ENCODE data around the gene CDH16. TPM values are rescaled to one million over a fixed set of nuclear protein-coding genes. Genes with fewer than 3 reads are reported as not detected.

The CDH16 gene
- total RNA-seq, 1 experiment from 2014 or later = not detected

DNA sequence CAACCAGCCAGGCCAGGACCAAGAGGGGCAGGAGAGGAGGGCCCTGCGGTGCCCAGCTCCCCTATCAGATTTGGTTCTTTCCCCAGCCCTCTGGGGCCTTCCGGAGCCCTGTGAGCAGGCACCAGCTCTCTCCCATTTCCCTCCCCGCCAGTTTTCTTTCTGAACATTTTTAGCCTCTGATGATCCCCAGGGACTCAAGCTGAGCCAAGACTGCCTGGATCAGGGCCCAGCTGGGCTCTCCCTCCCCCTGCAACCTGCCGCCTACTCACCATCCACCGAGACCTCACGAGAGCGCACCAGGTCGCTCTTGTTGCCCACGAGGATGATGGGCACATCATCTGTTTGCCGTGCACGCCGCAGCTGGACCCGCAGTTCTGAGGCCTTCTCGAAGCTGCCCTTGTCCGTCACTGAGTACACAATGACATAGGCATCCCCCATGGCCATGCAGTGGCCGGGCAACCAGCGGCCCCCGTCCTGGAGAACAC lies 4.6 kb upstream of the CDH16 start:
- POLR2A ChIA-PET (ENCODE audit: low non-redundant PET) = no interaction called here
- H3K9me3 ChIP-seq (ENCODE audit: low read depth, low read length, poor library complexity, severe bottlenecking) = no peaks in the 10 kb centered on the region
- H3K4me3 ChIP-seq (ENCODE audit: low read depth, low read length, poor library complexity, severe bottlenecking) = no peak overlapping the region
- BruUV-seq (replicated peaks) = no TSS peak
- CTCF ChIA-PET = no interaction called here
- TF ChIP-seq EZH2 (IDR thresholded peaks at IDR 0.05; ENCODE audit: borderline replicate concordance, low read depth, low read length, poor library complexity, severe bottlenecking) (no peak), CTCF (conservative IDR thresholded peaks at IDR 0.05; ENCODE audit: low read depth, low read length) (no peak)
- intact Hi-C loops (cut with micrococcal nuclease; ENCODE audit: unreplicated experiment) = no loop called here
- no peak overlapping the region for H3K27ac ChIP-seq (ENCODE audit: low read depth, low read length, poor library complexity, severe bottlenecking)
- peak; percentile 76 for DNase-seq (ENCODE audit: low spot score)
- H3K4me1 ChIP-seq (ENCODE audit: insufficient read depth, low read length, poor library complexity, severe bottlenecking) = peaks cover 7% of the 10 kb centered on the region
- no peaks in the 10 kb centered on the region for H3K36me3 ChIP-seq (ENCODE audit: insufficient read depth, low read length, poor library complexity, severe bottlenecking)
- peaks cover 28% of the 10 kb centered on the region for H3K27me3 ChIP-seq (replicated peaks; ENCODE audit: insufficient read depth, low read depth, low read length, poor library complexity)

GRCh38 chr16:66921729-66922450 lies 3.2 kb upstream of the CDH16 start:
- Histone ChIP-seq H3K27me3 (replicated peaks; ENCODE audit: insufficient read depth, low read depth, low read length, poor library complexity) (peaks cover 28% of the 10 kb centered on the region), H3K9me3 (ENCODE audit: low read depth, low read length, poor library complexity, severe bottlenecking) (no peaks in the 10 kb centered on the region), H3K4me1 (ENCODE audit: insufficient read depth, low read length, poor library complexity, severe bottlenecking) (peaks cover 7% of the 10 kb centered on the region), H3K36me3 (ENCODE audit: insufficient read depth, low read length, poor library complexity, severe bottlenecking) (no peaks in the 10 kb centered on the region), H3K4me3 (ENCODE audit: low read depth, low read length, poor library complexity, severe bottlenecking) (no peak overlapping the region), H3K27ac (ENCODE audit: low read depth, low read length, poor library complexity, severe bottlenecking) (no peak overlapping the region)
- no TSS peak for BruUV-seq (replicated peaks)
- CTCF ChIA-PET = no interaction called here
- POLR2A ChIA-PET (ENCODE audit: low non-redundant PET) = no interaction called here
- no peak for DNase-seq (ENCODE audit: low spot score)
- intact Hi-C loops (cut with micrococcal nuclease; ENCODE audit: unreplicated experiment) = no loop called here
- no peak for TF ChIP-seq EZH2 (IDR thresholded peaks at IDR 0.05; ENCODE audit: borderline replicate concordance, low read depth, low read length, poor library complexity, severe bottlenecking)
- TF ChIP-seq CTCF (conservative IDR thresholded peaks at IDR 0.05; ENCODE audit: low read depth, low read length) = no peak

GRCh38 chr16:66920924-66921680 lies 2.4 kb upstream of the CDH16 start:
- peaks cover 26% of the 10 kb centered on the region for H3K27me3 ChIP-seq (replicated peaks; ENCODE audit: insufficient read depth, low read depth, low read length, poor library complexity)
- TF ChIP-seq CTCF (conservative IDR thresholded peaks at IDR 0.05; ENCODE audit: low read depth, low read length) = no peak
- no peak for TF ChIP-seq EZH2 (IDR thresholded peaks at IDR 0.05; ENCODE audit: borderline replicate concordance, low read depth, low read length, poor library complexity, severe bottlenecking)

More at GRCh38 chr16:66920924-66921680, 2.4 kb upstream of the CDH16 start:
- Histone ChIP-seq H3K27ac (ENCODE audit: low read depth, low read length, poor library complexity, severe bottlenecking) (no peak overlapping the region), H3K9me3 (ENCODE audit: low read depth, low read length, poor library complexity, severe bottlenecking) (no peaks in the 10 kb centered on the region), H3K4me3 (ENCODE audit: low read depth, low read length, poor library complexity, severe bottlenecking) (no peak overlapping the region), H3K4me1 (ENCODE audit: insufficient read depth, low read length, poor library complexity, severe bottlenecking) (peaks cover 7% of the 10 kb centered on the region), H3K36me3 (ENCODE audit: insufficient read depth, low read length, poor library complexity, severe bottlenecking) (no peaks in the 10 kb centered on the region)
- no TSS peak for BruUV-seq (replicated peaks)
- no peak for DNase-seq (ENCODE audit: low spot score)
- ChIA-PET POLR2A (ENCODE audit: low non-redundant PET) (interaction anchor here (0.6 kb wide), 1 partner anchor 249 kb away, joined by 3 read pairs; the partner anchor contains the start of gene NOL3), CTCF (interaction anchor here (0.5 kb wide), 1 partner anchor 404 kb away, joined by 6 read pairs; no protein-coding TSS in a partner anchor)
- intact Hi-C loops (cut with micrococcal nuclease; ENCODE audit: unreplicated experiment) = no loop called here

Measured in A673 (cell line).